GM12892 (cell line): Measurements from ENCODE around the gene VWA5B1.

Experiments
- DNase-seq: peaks from one replicate; pipeline ENCODE4 v3.0.0; 2011; ENCODE audit not compliant: insufficient read length
- FAIRE-seq: peaks from 2 replicates; lab custom pipeline; 2011; peaks lifted over from hg19 to GRCh38; lab: Jason Lieb, UNC
- POLR2A ChIP-seq: IDR thresholded peaks from 2 replicates; pipeline ENCODE4 v1.6.1; 2011; ENCODE audit warnings: low read depth, low read length, control low read depth
- POLR2AphosphoS5 ChIP-seq: IDR thresholded peaks from 2 replicates; pipeline ENCODE4 v1.6.1; 2011; ENCODE audit warnings: low read depth, low read length, control low read depth
- TAF1 ChIP-seq: IDR thresholded peaks from 2 replicates; pipeline ENCODE4 v1.6.1; 2011; ENCODE audit warnings: low read depth, mild to moderate bottlenecking, control low read depth, low read length, borderline replicate concordance

Gene VWA5B1

GRCh38 chr1:20353836-20354235 lies 63.2 kb downstream of the VWA5B1 start:
- no peak for FAIRE-seq
- no peak for DNase-seq
- no peak for TF ChIP-seq POLR2A
- TF ChIP-seq TAF1, result no peak
- no peak for TF ChIP-seq POLR2AphosphoS5

DNA sequence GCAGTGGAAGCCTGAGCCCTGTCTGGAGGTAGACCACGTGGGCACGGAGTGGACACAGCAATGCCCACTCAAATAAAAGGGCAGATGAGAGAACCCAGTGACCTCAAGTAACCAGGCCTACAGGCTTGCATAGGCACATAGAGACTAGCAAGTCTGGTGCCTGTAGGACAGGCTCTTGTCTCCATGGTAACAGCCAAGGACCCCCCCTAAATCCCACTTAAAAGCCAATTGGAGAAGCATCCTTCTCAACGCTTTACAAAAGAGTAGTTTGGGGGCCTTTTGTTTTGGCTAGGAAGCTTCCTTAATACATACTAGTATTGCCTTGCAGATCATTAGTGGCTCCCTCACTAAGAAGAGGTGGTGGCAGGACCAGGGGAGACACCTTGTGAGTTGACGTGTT lies 63.9 kb downstream of the VWA5B1 start:
- FAIRE-seq, result no peak
- no peak for DNase-seq
- TF ChIP-seq POLR2AphosphoS5, result no peak
- TF ChIP-seq POLR2A, result no peak
- TF ChIP-seq TAF1, result no peak

- DNase-seq (no peak), FAIRE-seq (no peak)
- TF ChIP-seq TAF1, result no peak
- no peak for TF ChIP-seq POLR2AphosphoS5
- no peak for TF ChIP-seq POLR2A
Measured at GRCh38 chr1:20355101-20355827, 64.6 kb downstream of the VWA5B1 start.

DNA sequence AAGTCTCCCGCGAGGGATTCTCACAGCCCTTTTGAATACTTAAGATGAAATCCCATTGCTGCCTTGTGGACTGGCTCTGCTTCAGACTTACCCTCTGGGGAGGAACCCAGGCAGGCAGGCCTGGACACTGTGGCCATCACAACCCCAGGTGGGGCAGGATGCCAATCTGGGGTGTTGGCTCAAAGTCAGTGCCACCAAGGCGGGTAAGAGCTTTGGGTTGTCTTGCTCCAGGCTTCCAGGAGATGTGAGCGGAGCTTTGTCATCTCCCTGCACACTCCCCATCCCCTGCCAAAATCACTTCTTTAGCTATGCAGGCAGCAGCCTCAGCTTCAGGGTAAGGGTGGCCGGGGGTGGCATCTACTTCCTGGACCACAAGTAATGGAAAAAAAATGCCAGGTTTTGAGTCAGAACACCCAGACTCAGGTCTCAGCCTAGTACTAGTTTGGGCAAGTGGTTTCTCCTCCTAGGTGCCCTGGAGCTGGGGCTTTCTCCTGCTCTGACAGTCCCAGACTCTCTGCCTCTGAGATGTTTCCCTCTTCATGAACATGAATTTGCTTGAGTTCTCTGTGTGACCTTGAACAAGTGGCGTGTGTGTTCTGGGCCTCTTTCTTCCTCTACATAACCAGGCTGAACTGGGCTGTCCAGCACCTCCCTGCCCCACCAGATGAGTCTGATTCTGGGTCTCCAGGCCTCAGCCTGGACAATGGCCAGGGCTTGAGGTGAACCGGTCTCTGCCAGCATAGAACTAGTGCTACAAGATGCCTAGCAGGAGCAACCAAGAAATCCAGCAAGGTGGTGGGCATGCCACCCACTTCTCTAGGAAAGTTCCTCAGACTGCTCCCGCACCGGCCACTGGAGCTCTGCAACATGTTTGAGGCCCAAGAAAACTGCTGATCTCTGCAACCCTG lies 65.4 kb downstream of the VWA5B1 start:
- FAIRE-seq, result no peak
- DNase-seq, result no peak
- no peak for TF ChIP-seq TAF1
- no peak for TF ChIP-seq POLR2AphosphoS5
- TF ChIP-seq POLR2A, result no peak

DNA sequence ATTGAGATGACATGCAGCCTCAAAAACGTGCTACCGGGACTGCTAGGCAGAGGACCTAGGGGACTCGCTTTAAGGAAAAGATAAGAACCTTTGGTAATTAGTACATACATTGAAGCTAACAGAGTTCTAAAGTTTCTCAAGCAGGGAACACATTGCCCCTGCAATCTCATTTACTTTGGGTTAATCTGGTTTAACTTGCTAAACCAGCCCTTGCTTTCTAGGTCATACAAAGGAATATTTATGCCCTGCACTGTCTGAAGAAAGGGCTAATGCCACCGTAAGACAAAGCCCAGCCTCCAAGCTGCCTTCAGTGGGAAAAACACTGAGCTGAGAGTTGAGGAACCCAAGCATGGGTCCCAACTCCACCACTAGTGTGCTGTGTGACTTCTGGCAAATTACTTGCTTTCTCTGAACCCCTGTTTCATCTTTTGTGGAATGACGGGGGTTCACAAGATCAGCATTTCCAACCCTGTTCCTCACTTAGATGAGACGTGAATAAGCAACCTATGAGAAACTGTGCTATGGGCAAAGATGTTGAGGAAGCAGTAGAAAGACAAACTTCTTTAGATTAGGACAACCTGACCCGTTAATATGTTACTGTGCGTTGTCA lies 66.3 kb downstream of the VWA5B1 start:
- TF ChIP-seq POLR2A (no peak), TAF1 (no peak), POLR2AphosphoS5 (no peak)
- no peak for FAIRE-seq

GRCh38 chr1:20357796-20358195 lies 67.1 kb downstream of the VWA5B1 start:
- DNase-seq (no peak), FAIRE-seq (no peak)
- TF ChIP-seq POLR2AphosphoS5, result no peak
- no peak for TF ChIP-seq POLR2A
- no peak for TF ChIP-seq TAF1

More for the DNA sequence above, 66.3 kb downstream of the VWA5B1 start:
- no peak for DNase-seq

GRCh38 chr1:20358761-20359263 lies 68.1 kb downstream of the VWA5B1 start:
- TF ChIP-seq POLR2A (no peak), POLR2AphosphoS5 (no peak), TAF1 (no peak)
- no peak for DNase-seq
- no peak for FAIRE-seq

GRCh38 chr1:20359451-20360330 lies 69.0 kb downstream of the VWA5B1 start:
- no peak for FAIRE-seq
- no peak for DNase-seq
- TF ChIP-seq POLR2AphosphoS5 (no peak), TAF1 (no peak), POLR2A (no peak)

- FAIRE-seq, result no peak
- TF ChIP-seq TAF1, result no peak
- no peak for DNase-seq
Measured at GRCh38 chr1:20361401-20361800, 70.7 kb downstream of the VWA5B1 start.

- TF ChIP-seq TAF1, result no peak
- no peak for TF ChIP-seq POLR2AphosphoS5
- TF ChIP-seq POLR2A, result no peak
- DNase-seq (no peak), FAIRE-seq (no peak)
Measured at GRCh38 chr1:20361805-20362381, 71.2 kb downstream of the VWA5B1 start.

DNA sequence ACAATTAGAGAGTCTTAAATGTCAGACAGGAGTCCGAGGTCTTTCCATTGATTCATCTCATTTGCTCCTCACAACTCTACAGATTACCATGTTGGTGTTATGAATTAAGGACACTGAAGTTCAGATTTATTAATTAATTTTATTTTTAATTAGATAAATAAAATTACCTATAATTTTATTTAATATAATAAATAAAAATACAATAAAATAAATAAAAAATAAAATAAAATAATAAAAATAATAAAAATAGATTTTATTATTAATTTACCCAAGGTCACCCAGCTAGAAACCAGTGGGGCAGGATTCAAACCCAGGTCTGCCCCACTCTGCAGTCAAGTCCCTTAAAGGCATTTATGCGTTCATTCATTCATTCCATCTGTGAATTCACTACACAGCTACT lies 72.2 kb downstream of the VWA5B1 start:
- TF ChIP-seq POLR2AphosphoS5, result no peak
- FAIRE-seq (no peak), DNase-seq (no peak)
